GM19395 (cell line): Measurements from ENCODE around the gene RESP18.

Experiments
- ATAC-seq: cut with Tn5 transposase; IDR thresholded peaks from one replicate; pipeline ENCODE4 v1.9.1; 2021; ENCODE audit warnings: mild to moderate bottlenecking, moderate library complexity; ENCODE audit not compliant: unreplicated experiment

Gene RESP18

GRCh38 chr2:219332542-219332941 is at the start of gene RESP18:
RESP18 (minus strand) TSS chr2:219332744.
- no peak for ATAC-seq

- no peak for ATAC-seq
Observed at GRCh38 chr2:219381448-219381847, 48.9 kb upstream of the RESP18 start.

GRCh38 chr2:219380926-219381325 is 48.4 kb upstream of the RESP18 start:
- no peak for ATAC-seq

GRCh38 chr2:219378163-219378851 is 45.8 kb upstream of the RESP18 start:
- no peak for ATAC-seq

GRCh38 chr2:219369447-219369861 is 36.9 kb upstream of the RESP18 start:
- ATAC-seq, result no peak

GRCh38 chr2:219368690-219369191 is 36.2 kb upstream of the RESP18 start:
- ATAC-seq, result no peak

GRCh38 chr2:219362524-219363164 is 30.1 kb upstream of the RESP18 start:
- peak; percentile 93 for ATAC-seq

- no peak for ATAC-seq
Observed at GRCh38 chr2:219362072-219362471, 29.5 kb upstream of the RESP18 start.

GRCh38 chr2:219358170-219359075 is 25.9 kb upstream of the RESP18 start:
- no peak for ATAC-seq

GRCh38 chr2:219356834-219357233 is 24.3 kb upstream of the RESP18 start:
- no peak for ATAC-seq

- ATAC-seq, result no peak
Observed at GRCh38 chr2:219354582-219354981, 22.0 kb upstream of the RESP18 start.

GRCh38 chr2:219353129-219353528 is 20.6 kb upstream of the RESP18 start:
- ATAC-seq, result no peak

- peak; percentile 69 for ATAC-seq
Observed at GRCh38 chr2:219352448-219353023, 20.0 kb upstream of the RESP18 start.

GRCh38 chr2:219350710-219351221 is 18.2 kb upstream of the RESP18 start:
- ATAC-seq, result no peak

GRCh38 chr2:219350215-219350614 is 17.7 kb upstream of the RESP18 start:
- ATAC-seq, result no peak

GRCh38 chr2:219344751-219345430 is 12.3 kb upstream of the RESP18 start:
- no peak for ATAC-seq

- ATAC-seq, result no peak
Observed at GRCh38 chr2:219335373-219335786, 2.8 kb upstream of the RESP18 start.

- ATAC-seq, result no peak
Observed at GRCh38 chr2:219334076-219334475, 1.5 kb upstream of the RESP18 start.

- no peak for ATAC-seq
Observed at GRCh38 chr2:219331560-219332213, 857 bp downstream of the RESP18 start.

GRCh38 chr2:219327719-219328118 is 4.8 kb downstream of the RESP18 start:
- ATAC-seq, result no peak
